Iris pigment epithelial cell (primary cell): ENCODE results near the gene ZNF546.
A peak's percentile ranks its signal among the peaks of the same experiment; 100 is the strongest.
"Not testable (repeated sequence)": the region's sequence is repeated elsewhere in the genome, so short reads cannot be mapped to it uniquely, and the experiment has no call there.

Source experiments
- DNase-seq: peaks from one replicate; pipeline ENCODE4 v3.0.0-alpha.2; 2011; ENCODE audit warnings: low read depth

The ZNF546 gene

DNA sequence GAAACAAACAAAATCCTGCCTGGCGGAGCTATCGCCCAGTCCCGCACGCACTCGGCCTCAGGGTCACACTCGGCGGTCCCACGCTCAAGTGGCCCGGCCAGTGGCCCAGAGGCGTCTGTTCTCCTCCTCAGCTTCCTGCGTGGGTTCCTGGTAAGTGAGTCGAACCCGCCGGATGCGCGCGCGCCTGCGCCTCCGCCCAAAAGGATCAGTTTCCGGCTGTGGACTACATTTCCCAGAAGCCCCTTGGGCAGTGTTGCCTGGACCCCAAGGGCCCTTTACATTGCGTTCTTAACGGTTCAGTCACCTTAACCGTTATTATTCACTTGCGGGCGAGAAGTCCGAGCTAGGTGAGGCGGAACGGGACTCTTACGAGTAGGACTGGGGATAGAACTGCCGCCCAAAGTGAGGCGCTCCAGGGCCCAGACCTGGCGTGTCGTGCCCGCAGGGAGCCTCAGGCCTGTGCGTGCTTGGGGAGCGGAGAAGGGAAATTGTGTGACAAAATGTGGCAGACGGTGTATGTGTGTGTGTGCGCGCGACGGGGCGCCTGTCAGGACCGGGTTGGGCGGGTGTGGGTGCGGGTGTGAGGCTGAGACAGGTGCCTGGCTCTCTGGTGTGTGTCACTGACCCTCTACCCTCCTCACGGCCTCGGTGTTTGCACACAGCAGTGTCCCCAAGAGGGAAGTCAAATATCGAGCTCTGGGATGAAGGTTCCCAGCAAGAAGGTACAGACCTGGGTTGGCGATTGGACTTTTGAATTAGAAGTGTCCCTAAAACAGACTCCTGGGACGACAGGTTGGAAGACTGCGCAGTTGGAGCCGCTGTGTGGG lies at the start of gene ZNF546:
Gene ZNF546, plus strand, starts transcription at position 250 of the 827 bp plus-strand sequence. CDS start 1,267 bp downstream, outside the sequence.
- peak; percentile 90 for DNase-seq

DNA sequence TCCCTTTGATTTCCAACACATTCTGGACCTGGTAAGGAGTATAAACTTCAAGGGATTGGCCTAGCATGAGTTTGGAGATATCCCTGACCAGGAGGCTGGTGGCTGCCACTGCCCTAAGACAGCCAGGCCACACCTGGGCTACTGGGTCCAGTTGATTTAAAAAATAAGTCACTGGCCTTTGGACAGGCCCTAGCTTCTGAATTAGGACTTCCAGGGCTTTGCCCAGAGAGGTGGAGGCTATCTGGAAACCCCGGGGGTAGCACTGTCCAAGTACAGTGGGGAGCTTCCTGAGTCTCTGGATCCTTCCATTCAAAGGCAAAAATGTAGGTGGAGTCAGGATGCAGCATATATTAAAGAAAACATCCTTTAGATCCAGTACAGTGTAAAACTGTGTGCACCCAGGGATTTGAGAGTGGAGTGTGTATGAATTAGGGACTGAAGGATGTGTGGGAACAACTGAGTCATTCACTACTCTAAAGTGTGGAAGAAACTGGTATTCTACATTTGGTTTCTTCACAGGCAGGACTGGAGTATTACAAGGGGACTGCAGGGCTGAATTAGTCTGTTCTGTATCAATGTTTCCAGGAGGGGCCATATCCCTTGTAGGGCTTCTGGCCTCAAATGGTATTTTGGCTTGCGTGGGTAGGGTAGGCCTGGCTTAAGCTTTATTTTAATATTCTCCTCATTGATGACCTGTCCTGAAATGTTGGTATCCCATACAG lies 47.7 kb upstream of the ZNF546 start:
- DNase-seq = no peak

DNA sequence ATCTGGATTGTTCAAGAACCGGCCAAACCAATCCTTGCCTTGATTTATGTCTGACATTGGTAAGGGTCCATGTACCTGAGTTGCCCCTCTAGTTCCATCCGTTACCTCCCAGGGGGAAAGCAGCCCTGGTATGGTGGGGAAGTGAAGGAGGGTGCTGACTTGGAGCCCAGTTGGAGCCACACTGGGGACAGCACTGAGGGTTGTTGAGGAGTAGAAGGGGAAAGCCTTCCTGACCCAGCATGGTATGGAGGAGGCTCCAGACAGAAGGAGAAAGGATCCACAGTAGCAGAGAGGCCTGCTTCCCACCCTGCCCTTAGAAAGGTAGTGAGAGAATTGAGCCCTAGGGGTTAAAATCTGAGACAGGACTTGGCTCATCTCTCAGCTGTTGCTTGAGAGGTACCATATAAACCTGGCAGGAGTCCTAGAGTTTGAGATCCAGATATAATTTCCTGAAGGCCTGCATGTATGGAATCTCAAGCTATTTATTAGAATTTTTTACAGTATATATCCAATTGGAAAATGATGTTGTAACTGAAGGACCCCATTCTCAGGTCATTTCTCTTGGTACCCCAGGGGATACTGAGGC lies 45.7 kb upstream of the ZNF546 start:
- no peak for DNase-seq

DNA sequence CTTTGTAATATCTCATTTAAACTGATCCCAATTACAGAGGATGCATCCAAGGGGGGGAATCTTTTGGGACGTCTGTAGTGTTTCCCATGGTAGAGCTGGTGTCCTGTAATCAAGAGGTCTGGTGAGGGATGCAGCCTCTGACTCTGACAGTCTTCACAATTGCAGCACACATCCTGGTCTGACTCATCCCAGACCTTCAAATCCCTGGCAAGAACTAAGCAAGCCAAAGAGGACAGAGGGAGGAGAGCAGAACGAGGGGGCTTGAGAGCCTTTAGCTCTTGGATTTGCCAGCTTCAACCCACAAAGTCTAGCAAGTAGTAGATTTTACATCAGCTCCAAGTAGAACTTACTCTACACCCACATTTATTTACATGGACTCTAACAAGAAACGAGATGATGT lies 45.2 kb upstream of the ZNF546 start:
- DNase-seq = peak; percentile 87

DNA sequence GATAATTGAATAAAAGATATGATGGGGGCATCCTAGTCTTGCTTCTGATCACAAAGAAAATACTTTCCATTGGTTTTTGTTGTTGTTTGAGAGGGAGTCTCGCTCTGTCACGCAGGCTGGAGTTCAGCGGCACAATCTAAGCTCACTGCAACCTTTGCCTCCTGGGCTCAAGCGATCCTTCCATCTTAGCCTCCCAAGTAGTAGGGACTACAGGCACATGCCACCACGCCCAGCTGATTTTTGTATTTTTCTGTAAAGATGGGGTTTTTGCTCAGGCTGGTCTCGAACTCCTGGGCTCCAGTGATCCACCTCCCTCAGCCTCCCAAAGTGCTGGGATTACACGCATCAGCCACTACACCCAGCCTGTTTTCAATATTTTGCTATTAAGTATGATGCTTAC lies 42.9 kb upstream of the ZNF546 start:
- DNase-seq = no peak

DNA sequence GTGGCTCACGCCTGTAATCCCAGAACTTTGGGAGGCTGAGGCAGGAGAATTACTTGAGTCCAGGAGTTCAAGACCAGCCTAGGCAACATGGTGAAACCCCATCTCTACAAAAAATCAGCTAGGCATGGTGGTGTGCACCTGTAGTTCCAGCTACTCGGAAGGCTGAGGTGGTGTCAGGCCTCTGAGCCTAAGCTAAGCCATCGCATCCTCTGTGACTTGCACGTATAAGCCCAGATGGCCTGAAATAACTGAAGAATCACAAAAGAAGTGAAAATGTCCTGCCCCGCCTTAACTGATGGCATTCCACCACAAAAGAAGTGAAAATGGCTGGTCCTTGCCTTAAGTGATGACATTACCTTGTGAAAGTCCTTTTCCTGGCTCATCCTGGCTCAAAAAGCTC lies 39.0 kb upstream of the ZNF546 start:
- DNase-seq = not testable (repeated sequence)

DNA sequence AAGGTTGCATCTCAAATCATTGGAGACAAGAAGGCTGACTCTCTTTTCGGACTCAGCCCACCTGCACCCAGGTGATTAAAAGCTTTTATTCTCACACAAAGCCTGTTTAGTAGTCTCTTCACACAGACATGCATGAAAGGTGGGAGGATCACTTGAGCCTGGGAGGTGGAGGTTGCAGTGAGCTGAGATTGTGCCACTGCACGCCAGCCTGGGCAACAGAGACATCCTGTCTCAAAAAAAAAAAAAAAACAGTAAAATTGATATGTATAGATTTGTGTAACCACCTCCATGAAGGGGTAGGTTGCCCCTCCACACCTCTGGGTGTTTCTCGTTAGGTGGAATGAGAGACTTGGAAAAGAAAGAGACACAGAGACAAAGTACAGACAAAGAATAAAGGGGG lies 37.9 kb upstream of the ZNF546 start:
- not testable (repeated sequence) for DNase-seq

DNA sequence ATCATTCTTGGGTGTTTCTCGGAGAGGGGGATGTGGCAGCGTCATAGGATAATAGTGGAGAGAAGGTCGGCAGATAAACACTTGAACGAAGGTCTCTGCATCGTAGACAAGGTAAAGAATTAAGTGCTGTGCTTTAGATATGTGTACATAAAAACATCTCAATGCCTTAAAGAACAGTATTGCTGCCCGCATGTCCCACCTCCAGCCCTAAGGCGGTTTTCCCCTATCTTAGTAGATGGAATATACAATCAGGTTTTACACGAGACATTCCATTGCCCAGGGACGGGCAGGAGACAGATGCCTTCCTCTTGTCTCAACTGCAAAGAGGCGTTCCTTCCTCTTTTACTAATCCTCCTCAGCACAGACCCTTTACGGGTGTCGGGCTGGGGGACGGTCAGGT lies 37.5 kb upstream of the ZNF546 start:
- not testable (repeated sequence) for DNase-seq

DNA sequence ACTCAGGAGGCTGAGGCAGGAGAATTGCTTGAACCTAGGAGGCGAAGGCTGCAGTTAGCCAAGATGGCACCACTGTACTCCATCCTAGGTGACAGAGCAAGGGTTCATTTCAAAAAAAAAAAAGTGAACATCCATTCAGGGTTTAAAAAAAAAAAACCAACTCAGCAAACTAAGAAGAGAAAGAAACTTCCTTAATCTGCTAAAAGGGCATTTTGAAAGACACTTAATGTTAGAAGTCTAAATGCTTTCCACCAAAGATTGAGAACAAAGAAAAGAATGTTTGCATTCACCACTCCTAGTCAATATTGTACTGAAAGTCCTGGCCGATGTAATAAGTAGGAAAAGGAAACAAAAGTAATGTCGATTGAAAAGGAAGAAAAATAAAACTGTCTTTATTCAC lies 33.0 kb upstream of the ZNF546 start:
- no peak for DNase-seq

DNA sequence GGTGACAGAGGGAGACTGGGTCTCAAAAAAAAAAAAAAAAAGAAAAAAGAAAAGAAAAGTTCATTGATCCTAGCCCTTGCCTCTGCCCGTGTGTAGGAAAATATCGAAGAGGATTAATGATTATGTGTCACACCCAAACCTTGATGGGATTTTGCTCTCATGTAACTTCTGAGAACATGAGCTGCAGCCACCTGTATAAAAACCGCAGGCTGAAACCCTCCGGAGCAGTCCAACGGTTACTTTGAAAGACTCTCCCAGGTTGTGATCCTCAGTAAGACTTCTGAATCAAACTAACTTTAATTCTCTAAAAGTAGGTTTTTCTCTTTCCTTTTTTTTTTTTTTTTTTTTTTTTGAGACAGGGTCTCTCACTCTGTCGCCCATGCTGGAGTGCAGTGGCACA lies 30.2 kb upstream of the ZNF546 start:
- DNase-seq = no peak

DNA sequence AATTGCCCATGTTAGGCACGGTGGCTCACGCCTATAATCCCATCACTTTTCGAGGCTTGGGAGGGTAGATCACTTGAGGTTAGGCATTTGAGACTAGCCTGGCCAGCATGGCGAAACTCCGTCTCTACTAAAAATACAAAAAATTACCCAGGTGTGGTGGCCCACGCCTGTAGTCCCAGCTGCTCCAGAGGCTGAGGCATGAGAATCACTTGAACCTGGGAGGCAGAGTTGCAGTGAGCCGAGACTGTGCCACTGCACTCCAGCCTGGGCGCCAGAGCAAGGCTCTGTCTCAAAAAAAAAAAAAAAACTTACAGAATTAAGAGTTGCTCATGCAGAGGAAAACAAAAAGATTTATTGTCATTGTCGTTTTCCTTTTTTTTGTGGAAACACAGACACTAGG lies 29.3 kb upstream of the ZNF546 start:
- DNase-seq = no peak

DNA sequence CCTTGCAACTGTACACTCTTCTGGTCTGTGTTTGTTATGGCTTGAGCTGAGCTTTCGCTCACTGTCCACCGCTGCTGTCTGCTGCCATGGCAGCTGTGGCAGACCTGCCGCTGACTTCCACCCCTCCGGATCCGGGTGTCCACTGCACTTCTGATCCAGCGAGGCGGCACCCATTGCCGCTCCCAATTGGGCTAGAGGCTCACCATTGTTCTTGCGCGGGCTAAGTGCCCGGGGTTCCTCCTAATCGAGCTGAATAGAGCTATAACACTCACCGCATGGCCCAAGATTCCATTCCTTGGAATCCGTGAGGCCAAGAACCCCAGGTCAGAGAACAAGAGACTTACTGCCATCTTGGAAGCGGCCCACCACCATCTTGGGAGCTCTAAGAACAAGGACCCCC lies 28.1 kb upstream of the ZNF546 start:
- DNase-seq = no peak

DNA sequence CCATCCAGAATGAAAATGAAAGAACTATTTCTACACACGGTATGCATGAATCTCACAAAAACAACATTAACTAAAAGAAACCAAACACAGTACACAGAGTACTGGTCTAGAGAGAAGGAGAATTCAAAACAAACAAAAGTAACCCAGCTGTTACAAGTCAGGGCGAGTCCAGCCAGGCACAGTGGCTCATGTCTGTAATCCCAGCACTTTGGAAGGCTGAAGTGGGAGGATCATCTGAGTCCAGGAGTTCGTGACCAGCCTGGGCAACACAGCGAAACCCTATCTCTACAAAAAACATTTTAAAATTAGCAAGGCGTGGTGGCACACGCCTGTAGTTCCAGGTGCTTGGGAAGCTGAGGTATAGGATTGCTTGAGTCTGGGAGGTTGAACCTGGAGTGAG lies 27.6 kb upstream of the ZNF546 start:
- DNase-seq = peak; percentile 74

DNA sequence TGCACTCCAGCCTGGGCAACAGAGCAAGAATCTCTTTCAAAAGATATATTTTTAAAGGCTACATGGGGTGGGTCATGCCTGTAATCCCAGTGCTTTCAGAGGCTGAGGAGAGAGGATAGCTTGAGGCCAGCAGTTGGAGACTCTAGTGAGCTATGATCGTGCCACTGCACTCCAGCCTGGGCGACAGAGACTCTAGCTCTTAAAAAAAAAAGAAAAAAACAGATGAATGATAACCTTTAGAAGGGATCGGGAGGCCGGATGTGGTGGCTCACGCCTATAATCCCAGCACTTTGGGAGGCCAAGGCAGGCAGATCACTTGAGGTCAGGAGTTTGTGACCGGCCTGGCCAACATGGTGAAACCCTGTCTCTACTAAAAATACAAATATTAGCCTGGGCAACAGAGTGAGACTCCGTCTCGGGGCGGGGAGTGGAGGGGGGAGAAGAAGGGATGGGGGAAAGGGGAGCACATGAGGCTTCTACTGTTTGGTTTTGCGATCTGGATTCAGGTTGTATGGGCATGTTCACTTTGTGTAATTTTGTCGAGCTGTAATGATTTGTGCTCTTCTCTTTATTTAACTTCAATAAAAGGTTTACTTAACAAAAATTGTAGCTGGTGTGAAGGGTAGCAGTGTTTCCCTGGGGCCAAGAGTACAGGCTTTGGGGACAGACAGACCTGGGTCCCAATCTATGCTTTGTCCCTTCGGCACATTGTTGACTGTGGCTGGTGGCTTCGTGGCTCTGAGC lies 27.0 kb upstream of the ZNF546 start:
- no peak for DNase-seq

DNA sequence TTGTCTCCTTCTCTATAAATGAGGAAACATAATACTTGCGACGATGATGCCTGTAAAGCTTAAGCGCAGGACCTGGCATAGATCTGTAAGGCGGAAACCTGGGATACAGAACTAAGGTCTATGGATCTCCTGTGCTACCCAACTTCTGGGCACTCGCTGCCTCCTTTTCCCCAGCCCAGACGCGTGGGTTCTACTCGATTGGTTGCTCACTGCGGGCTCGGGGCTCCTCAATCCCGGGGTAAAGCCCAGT lies 26.5 kb upstream of the ZNF546 start:
- DNase-seq = no peak

DNA sequence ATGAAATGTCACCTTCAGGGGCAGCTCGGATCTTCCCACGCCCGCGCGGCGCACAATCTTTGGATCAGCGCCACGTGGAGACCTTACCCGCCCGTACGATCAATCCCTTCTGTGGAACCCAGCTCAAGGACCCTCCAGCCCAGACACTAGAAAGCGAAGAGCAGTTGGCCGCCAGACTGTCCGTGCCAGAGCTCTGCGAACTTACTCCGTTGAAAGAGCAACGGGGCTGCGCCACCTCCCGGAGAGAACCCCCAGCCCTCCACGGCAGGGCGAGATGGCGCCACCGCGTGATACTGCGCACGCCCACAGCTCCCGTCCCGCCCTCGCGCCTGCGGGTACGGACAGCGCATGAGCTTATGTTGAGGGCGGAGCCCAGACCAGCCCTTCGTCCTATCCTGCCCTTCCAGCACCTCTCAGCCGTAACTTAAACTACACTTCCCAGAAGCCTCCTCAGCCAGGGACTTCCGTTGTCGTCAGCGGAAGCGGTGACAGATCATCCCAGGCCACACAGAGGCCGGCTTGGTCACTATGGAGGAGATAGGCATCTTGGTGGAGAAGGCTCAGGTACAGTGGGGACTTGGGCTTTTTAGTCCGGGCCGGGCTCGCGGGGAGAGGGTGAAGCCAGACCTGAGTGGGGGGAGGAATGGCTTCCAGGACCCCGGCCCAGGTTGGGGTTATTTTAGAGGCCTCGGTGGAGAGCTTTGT lies 26.0 kb upstream of the ZNF546 start, which contains the start of gene PSMC4:
Gene PSMC4, plus strand, starts transcription at position 491 of the 705 bp plus-strand sequence. Its CDS starts 38 bp downstream, at position 529.
- peak; percentile 100 for DNase-seq

DNA sequence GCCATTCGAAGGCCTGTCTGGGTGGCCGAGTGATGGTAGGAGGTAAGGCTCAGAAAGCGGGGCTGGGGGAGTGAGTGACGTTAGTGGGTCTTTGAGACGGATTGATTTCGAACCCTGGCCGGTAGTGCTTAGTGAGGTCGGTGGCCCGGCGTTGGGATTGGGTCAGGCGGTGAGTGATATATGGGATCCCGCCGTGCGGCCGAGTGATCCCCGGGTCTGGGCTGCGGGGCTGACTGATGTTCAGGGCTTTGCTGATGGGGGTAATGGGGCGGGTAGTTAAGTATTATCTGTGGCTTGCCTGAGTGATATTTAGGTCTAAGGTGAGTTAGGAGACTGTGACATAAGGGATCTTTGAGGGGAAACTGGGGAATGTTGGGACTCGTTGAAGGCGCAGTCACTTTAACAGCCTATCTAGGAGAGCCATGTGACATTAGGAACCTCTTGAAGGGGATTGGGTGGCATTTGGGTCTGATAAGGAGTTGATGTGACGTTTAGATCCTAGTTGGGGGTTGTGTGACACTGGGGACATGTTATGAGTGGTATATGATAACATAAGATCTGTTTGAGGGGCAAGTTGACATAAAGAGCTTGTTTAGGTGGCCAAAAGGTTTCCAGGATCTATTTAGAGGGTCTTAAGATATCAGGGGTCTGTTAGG lies 25.4 kb upstream of the ZNF546 start:
- DNase-seq = no peak

DNA sequence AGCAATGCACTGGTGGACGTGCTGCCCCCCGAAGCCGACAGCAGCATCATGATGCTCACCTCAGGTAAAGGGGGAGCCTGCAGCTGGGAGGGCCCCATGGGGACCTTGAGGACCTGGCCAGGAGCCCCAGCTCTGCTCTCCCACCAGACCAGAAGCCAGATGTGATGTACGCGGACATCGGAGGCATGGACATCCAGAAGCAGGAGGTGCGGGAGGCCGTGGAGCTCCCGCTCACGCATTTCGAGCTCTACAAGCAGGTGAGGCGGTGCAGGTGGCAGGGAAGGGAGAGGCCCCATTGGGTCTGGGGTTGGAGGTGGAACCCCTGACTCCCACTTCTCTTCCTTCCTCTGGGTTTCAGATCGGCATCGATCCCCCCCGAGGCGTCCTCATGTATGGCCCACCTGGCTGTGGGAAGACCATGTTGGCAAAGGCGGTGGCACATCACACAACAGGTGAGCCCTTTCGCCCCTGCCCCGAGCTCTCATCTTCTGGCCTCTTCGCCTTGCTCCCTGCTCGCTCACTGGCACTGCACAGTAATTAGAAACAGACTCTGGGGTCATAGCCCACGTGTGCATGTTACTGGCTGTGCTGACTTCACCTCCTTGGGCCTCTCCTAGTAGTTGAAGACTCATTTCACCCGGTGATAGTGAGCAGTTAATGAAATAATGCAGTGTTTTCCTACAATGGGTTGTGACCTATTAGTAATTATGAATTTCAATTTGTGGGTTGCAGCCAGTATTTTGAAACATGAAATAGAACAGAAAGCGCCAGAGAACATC lies 22.3 kb upstream of the ZNF546 start:
- no peak for DNase-seq

DNA sequence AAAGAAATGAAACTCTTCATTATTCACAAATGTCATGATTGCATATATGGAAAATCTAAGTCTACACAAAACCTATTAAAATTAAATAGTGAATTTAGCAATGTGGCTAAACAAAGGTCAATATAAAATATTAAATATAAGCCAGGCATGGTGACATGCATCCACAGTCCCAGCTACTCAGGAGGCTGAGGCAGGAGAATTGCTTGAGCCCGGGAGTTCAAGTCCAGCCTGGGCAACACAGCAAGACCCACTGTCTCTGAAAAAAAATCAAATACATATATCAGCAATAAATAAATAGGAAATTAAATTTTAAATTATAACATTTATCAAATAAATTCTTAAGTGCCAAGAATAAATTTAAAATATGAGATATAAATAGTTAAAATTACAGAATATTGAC lies 14.0 kb upstream of the ZNF546 start:
- no peak for DNase-seq

DNA sequence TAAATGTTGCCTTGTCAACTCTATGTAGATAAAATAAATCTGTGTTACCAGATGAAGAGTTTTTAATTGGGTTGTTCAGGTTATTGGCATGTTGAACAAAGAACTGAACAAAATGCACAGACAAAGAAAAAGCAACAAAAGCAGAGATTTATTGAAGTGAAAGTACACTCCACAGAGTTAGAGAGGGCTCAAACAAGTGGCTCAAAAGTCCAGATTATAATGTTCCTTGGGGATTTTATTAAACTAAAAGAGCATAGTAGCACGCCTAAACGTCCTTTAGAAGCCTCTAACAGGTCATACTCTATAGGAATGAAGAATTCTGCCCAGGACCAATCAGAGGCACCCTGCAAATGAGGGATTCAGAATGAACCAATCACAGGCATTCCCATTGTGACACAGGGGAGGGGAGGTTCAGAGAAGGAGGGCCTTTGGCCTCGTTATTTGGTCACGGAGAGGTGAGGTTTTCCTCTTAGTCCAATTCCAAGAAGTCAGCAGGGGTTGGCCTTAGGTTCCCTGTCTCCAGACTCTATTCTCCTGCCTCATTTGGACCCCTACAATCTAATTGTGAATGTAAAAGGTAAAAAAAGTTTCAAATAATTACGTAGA lies 13.1 kb upstream of the ZNF546 start:
- no peak for DNase-seq
